GM12801 (cell line): ENCODE results near the gene PRAF2.

Experiments
- CTCF ChIP-seq: IDR thresholded peaks from one replicate; pipeline ENCODE4 v1.5.1; 2011; ENCODE audit warnings: control low read depth; ENCODE audit not compliant: insufficient read length; ENCODE audit errors: extremely low read depth

The PRAF2 gene, protein sequence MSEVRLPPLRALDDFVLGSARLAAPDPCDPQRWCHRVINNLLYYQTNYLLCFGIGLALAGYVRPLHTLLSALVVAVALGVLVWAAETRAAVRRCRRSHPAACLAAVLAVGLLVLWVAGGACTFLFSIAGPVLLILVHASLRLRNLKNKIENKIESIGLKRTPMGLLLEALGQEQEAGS

GRCh38 chrX:49073601-49074575, at the start of gene PRAF2:
Gene PRAF2 (minus strand): TSS chrX:49074002. CDS start chrX:49073987, 15 bp downstream.
- no peak for TF ChIP-seq CTCF

- no peak for TF ChIP-seq CTCF
Observed at GRCh38 chrX:49122499-49122898, 48.7 kb upstream of the PRAF2 start.

GRCh38 chrX:49120091-49120490, 46.3 kb upstream of the PRAF2 start:
- TF ChIP-seq CTCF, result no peak

- no peak for TF ChIP-seq CTCF
Observed at GRCh38 chrX:49117581-49117980, 43.8 kb upstream of the PRAF2 start.

- TF ChIP-seq CTCF, result no peak
Observed at GRCh38 chrX:49116716-49117115, 42.9 kb upstream of the PRAF2 start.

DNA sequence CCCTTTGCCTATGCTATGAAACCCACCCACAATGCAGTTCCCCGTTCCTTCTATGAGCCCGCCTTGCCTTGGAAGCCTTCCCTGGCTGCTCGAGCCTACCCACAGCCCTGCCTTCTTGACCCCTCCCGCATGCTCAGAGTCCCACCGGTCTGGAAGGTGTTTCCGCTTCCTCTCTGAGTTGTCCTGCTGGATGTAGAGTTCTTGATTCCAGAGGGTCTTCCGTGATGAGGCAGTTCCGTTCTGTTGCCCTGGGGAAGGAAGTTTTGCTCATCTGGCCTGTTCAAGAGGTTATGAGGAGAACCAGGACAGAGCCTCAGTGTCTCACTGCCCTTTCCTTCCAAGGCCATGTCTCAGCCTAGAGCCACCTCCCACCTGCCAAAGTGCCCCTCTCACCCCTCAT, 42.3 kb upstream of the PRAF2 start:
- TF ChIP-seq CTCF, result no peak

- TF ChIP-seq CTCF, result no peak
Observed at GRCh38 chrX:49111791-49112190, 38.0 kb upstream of the PRAF2 start.
